ENCODE results near the gene CEP128.
A peak's percentile ranks its signal among the peaks of the same experiment; 100 is the strongest.

The CEP128 gene

DNA sequence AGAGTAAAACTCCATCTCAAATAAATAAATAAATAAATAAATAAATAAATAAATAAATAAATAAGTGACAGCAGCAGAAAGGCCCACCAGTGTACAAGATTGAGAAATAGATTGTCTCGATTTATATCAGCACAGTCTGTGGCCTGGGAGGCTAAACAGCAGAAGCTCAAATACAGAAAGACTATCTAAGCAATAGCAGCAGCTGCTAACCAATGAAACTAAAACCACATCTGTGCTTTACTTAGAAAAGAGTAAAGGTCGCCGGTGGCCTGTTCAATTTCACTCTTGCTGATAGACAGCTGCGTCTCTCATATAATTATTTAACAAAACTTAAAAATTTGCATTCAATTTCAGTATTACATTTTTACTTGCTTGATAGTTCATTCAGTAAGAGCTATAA is 325.7 kb downstream of the CEP128 start:
- Histone ChIP-seq H3K9me3 (no peaks in the 10 kb centered on the region), H3K4me1 (no peaks in the 10 kb centered on the region), H3K4me3 (no peak overlapping the region), H3K36me3 (replicated peaks) (no peaks in the 10 kb centered on the region), H3K27me3 (ENCODE audit: low read depth) (no peaks in the 10 kb centered on the region)
- no peak for DNase-seq (ENCODE audit: low spot score in 2 of 2)
- in situ Hi-C loops (cut with MboI; ENCODE audit: low sequenced_read_pairs): no loop called here

DNA sequence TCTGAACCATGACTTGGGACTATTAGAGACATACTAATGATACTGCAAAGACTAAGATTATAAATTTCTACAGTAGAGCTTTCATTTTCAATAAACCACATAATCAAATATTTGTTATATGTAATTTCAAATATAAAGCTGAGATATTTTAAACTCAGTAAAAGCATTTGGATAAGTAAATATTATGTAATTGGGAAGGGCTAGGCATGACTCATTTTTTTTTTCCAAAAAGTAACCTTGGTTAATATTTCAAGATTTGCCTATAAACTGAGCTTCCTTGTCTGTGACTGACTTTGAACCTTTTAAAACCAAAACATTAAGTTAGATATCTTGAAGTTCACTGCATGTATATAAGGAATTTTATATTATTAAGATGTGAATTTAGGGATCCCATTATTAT is 332.5 kb downstream of the CEP128 start:
- Histone ChIP-seq H3K27me3 (ENCODE audit: low read depth) (no peaks in the 10 kb centered on the region), H3K36me3 (replicated peaks) (no peaks in the 10 kb centered on the region), H3K9me3 (no peaks in the 10 kb centered on the region), H3K4me1 (no peaks in the 10 kb centered on the region), H3K4me3 (no peak overlapping the region)
- in situ Hi-C loops (cut with MboI; ENCODE audit: low sequenced_read_pairs): no loop called here
- no peak for DNase-seq (ENCODE audit: low spot score in 2 of 2)

DNA sequence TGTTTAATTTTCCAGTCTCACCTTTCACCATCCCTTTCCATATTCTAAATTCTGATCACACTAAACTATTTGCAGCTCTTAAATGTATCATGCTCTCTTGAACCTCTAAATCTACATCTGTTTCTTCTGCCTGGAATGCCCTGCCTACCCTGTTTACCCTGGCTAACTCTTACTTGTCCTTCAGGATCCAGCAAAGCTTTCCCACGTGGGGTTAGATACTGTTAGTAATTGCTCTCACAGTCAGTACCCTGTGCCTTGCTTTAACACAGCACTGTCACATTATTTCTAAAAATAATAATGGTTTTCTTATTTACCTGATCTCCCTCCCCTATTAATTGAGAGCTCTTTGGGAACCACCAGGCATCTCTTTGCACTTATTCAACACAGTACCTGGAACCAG is 333.0 kb downstream of the CEP128 start:
- DNase-seq (ENCODE audit: low spot score in 2 of 2): no peak
- no peaks in the 10 kb centered on the region for H3K36me3 ChIP-seq (replicated peaks)
- H3K9me3 ChIP-seq: no peaks in the 10 kb centered on the region
- no peaks in the 10 kb centered on the region for H3K27me3 ChIP-seq (ENCODE audit: low read depth)
- no peaks in the 10 kb centered on the region for H3K4me1 ChIP-seq
- H3K4me3 ChIP-seq: no peak overlapping the region
- in situ Hi-C loops (cut with MboI; ENCODE audit: low sequenced_read_pairs): no loop called here

DNA sequence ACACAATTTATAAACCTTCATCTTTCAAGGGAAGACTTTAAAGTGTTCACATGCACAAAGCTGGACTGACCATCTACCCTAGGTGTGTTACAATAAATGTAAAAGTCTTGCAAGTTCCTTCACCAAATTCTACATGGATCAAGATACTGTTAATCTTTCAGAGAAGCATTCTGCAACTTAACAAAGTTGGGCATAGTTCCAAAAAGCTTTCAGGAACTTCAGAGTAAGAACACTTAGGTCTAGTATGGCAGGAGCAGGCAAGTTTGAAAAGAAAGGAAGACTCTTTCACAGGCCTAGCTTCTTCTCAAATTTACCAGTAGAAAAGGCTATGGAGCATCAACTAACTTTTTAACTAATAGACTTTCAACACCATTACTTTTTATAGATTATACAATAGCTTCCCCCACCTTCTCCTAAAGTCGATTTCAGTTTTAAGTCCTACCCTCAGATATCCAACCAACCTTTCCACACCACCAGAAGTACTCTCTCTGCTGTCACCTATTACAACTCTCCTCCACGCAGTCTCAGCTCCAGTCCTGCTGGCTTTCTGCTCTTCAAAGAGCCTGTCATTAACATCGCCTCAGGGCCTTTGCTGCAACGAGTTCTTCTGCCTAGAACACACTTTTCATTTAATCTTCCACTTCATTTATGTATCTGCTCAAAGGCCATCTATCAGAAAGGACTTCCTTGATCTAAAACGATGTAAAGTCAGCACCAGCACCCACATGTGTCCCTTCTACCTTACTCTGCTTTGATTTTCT is 333.9 kb downstream of the CEP128 start:
- no peaks in the 10 kb centered on the region for H3K4me1 ChIP-seq
- no peaks in the 10 kb centered on the region for H3K36me3 ChIP-seq (replicated peaks)
- no peak for DNase-seq (ENCODE audit: low spot score in 2 of 2)
- in situ Hi-C loops (cut with MboI; ENCODE audit: low sequenced_read_pairs): no loop called here
- H3K27me3 ChIP-seq (ENCODE audit: low read depth): no peaks in the 10 kb centered on the region
- H3K4me3 ChIP-seq: no peak overlapping the region
- no peaks in the 10 kb centered on the region for H3K9me3 ChIP-seq

DNA sequence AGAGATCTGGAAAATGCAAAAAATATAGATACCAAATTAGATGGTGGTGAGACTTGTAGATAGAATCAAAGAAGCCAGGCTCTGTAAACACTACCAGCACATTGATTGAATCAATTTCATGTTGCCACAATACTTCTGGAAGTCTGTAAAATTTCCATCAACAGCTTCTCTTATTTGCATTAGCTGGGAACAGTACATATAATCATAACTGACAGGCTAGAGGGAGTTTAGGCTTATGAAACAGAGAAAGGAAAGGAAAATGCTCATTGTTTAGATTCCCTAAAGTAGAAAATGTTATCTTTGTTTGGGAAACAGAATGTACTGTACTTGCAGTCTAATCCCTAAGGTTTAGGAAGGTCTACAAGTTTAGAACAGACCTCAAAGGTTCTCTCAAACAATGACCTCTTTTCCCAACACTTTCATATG is 335.2 kb downstream of the CEP128 start:
- no peaks in the 10 kb centered on the region for H3K27me3 ChIP-seq (ENCODE audit: low read depth)
- in situ Hi-C loops (cut with MboI; ENCODE audit: low sequenced_read_pairs): no loop called here
- no peaks in the 10 kb centered on the region for H3K36me3 ChIP-seq (replicated peaks)
- H3K9me3 ChIP-seq: no peaks in the 10 kb centered on the region
- DNase-seq (ENCODE audit: low spot score in 2 of 2): no peak
- no peaks in the 10 kb centered on the region for H3K4me1 ChIP-seq
- no peak overlapping the region for H3K4me3 ChIP-seq

DNA sequence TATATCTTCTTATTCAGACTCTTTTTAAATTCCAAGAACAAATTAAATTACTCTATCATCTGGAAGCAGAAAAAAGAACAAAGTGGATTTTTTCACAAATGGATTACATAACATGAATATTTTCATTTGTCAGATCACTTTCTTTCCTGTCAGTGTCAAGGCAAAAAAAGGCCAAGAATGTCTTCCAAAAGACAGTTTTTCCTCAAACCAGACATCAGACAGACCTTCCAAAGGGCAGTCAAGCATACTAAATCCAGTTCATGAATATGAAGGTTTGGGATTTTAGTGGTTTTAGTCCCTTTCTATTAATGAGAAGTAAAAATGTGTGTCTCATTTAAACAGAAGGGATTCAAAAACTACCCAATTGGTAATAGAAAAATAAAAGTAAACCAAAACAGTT is 336.0 kb downstream of the CEP128 start:
- H3K4me1 ChIP-seq: no peaks in the 10 kb centered on the region
- no peaks in the 10 kb centered on the region for H3K9me3 ChIP-seq
- no peak for DNase-seq (ENCODE audit: low spot score in 2 of 2)
- no peaks in the 10 kb centered on the region for H3K27me3 ChIP-seq (ENCODE audit: low read depth)
- in situ Hi-C loops (cut with MboI; ENCODE audit: low sequenced_read_pairs): no loop called here
- H3K36me3 ChIP-seq (replicated peaks): no peaks in the 10 kb centered on the region
- H3K4me3 ChIP-seq: no peak overlapping the region

DNA sequence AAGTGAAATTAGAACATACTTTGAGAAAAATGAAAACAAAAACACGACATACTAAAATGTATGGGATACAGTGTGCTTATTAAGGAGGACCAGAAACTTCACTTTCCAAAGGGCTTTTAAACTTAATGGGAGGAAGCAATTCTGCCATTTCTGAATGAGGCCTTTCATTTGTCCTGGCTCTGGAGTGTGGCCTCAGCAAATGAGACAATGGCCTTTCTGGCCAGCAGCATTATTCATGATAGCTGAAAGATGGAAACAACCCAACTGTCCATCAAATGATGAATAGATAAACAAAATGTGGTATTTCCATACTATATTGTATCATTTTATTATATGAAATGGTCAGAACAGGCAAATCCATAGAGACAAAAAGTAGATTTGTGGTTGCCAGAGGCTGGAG is 338.6 kb downstream of the CEP128 start:
- Histone ChIP-seq H3K36me3 (replicated peaks) (no peaks in the 10 kb centered on the region), H3K4me3 (no peak overlapping the region), H3K4me1 (no peaks in the 10 kb centered on the region), H3K27me3 (ENCODE audit: low read depth) (no peaks in the 10 kb centered on the region), H3K9me3 (no peaks in the 10 kb centered on the region)
- DNase-seq (ENCODE audit: low spot score in 2 of 2): no peak
- in situ Hi-C loops (cut with MboI; ENCODE audit: low sequenced_read_pairs): no loop called here

DNA sequence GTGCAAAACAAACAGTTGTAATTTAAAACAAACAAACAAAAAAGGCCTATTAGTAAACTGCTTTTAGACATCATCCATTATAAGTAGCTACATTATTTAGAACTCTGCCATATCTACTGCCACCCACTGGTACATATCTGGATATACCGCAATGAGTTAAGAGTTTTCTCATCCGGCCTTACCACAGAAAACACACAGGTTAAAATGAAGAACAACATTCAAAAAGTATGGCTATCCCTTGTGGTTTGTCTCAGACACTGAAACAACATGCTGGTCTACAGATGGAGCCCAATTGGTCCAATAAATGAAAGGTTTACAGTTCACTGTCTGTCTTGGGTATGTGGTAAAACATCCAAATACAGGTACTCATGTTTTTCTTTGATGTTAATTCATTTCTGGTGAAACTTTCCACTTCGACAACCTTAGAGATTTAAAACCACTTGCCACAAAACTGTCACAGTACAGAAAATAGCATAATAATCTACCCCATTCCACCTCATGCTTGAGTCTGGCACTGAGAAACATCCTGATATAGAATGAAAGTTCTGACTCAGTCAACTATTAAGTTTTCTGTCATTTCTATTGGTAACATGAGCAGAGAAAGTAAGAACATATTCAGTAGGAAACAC is 354.3 kb downstream of the CEP128 start:
- Histone ChIP-seq H3K4me3 (no peak overlapping the region), H3K4me1 (no peaks in the 10 kb centered on the region), H3K9me3 (no peaks in the 10 kb centered on the region), H3K36me3 (replicated peaks) (no peaks in the 10 kb centered on the region), H3K27me3 (ENCODE audit: low read depth) (no peaks in the 10 kb centered on the region)
- DNase-seq (ENCODE audit: low spot score in 2 of 2): no peak
- in situ Hi-C loops (cut with MboI; ENCODE audit: low sequenced_read_pairs): no loop called here

DNA sequence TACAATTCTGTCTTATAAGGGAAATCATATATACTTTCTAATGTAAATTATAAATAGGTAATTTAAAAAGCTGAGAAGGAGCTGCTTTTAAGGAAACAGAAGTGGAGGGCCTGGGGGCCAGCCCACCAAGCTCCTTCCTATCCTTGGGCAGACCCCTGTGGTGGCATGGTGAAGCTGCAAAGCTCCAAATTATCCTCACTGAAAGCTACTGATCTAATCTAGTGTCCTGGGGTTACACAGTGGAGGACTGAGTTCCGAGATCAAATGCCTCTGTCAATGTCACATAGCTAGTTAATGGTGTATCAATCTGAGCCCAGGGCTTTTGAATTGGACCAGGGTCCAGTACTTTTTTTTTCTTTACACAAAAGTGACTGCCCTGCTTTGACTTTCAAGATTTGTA is 355.4 kb downstream of the CEP128 start:
- no peaks in the 10 kb centered on the region for H3K9me3 ChIP-seq
- H3K36me3 ChIP-seq (replicated peaks): no peaks in the 10 kb centered on the region
- no peaks in the 10 kb centered on the region for H3K4me1 ChIP-seq
- DNase-seq (ENCODE audit: low spot score in 2 of 2): no peak
- H3K4me3 ChIP-seq: no peak overlapping the region
- in situ Hi-C loops (cut with MboI; ENCODE audit: low sequenced_read_pairs): no loop called here
- no peaks in the 10 kb centered on the region for H3K27me3 ChIP-seq (ENCODE audit: low read depth)

DNA sequence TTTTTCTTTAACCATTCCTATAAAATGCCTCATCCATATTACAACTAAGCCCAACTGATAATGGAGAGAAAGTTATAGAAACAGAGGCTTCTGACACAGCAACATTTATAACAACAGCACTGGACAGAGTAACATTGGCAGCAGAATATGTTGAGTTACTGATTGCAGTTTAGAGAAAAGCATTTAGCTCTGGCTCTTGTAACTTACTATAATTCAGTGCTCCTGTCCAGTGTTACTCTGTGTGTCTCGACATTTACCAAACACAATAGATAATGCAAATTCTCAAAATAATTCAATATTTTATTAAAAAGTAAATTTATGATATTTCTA is 356.1 kb downstream of the CEP128 start:
- H3K4me1 ChIP-seq: no peaks in the 10 kb centered on the region
- in situ Hi-C loops (cut with MboI; ENCODE audit: low sequenced_read_pairs): no loop called here

DNA sequence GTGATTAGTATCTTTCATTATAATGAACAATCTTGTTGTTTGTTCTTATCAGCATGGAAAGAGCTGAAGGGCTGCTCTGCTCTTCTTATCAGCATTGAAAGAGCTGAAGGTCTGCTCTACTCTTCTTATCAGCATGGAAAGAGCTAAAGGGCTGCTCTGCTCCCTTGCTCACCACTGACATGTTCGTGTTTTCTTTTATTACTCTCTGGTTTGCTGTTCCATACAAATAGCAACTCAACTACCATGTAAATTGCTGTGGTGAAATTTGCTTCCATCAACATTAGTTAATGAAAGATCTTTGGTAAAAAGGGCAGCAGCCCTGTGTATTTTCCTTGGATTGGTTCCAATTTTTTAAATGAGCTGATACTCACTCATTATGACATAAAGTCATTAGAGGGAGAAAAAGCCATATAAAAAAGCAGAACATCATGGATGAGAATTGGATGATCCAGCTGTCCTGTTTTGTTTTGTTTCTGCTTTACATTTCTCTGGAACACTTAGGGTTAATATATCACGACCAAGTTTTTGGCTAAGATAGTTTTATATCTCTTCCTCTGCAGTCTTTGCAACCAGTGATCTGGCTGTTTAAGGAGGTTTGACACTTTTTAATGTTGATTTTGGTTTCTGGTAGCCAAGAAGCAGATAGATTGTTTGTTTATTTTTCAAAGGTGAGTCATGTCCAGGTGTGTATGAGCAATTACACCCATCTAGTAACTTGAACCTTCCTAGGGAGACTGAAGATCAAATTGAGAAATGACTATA is 356.6 kb downstream of the CEP128 start:
- Histone ChIP-seq H3K36me3 (replicated peaks) (no peaks in the 10 kb centered on the region), H3K4me1 (no peaks in the 10 kb centered on the region), H3K9me3 (no peaks in the 10 kb centered on the region), H3K4me3 (no peak overlapping the region), H3K27me3 (ENCODE audit: low read depth) (no peaks in the 10 kb centered on the region)
- no peak for DNase-seq (ENCODE audit: low spot score in 2 of 2)
- in situ Hi-C loops (cut with MboI; ENCODE audit: low sequenced_read_pairs): no loop called here

More for the DNA sequence above, 356.1 kb downstream of the CEP128 start:
- no peak for DNase-seq (ENCODE audit: low spot score in 2 of 2)
- no peaks in the 10 kb centered on the region for H3K27me3 ChIP-seq (ENCODE audit: low read depth)
- no peaks in the 10 kb centered on the region for H3K36me3 ChIP-seq (replicated peaks)
- H3K9me3 ChIP-seq: no peaks in the 10 kb centered on the region
- H3K4me3 ChIP-seq: no peak overlapping the region

DNA sequence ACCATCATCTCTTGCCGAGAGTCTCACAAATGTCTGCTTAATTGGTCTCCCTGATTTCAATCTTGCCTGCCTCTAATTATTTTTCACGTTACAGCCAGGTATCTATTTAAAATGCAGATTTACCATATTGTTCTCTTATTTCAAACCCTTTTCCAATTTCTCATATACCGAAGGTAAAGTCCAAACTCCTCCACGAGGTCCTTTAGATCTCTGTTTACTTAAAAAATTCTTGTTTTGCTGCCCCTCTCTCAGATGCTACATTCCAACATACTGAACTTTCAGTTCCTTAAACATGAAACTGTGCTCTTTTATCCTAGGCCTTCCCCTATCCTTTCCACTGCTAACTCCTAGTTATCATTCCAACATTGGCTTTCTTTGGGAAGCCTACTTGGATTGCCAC is 363.9 kb downstream of the CEP128 start:
- Histone ChIP-seq H3K4me3 (no peak overlapping the region), H3K36me3 (replicated peaks) (0 out of 2 replicates have a peak, but pooled peaks cover 2% of the 10 kb centered on the region), H3K27me3 (ENCODE audit: low read depth) (no peaks in the 10 kb centered on the region), H3K9me3 (no peaks in the 10 kb centered on the region), H3K4me1 (peaks cover 8% of the 10 kb centered on the region)
- DNase-seq (ENCODE audit: low spot score in 2 of 2): no peak
- in situ Hi-C loops (cut with MboI; ENCODE audit: low sequenced_read_pairs): no loop called here

DNA sequence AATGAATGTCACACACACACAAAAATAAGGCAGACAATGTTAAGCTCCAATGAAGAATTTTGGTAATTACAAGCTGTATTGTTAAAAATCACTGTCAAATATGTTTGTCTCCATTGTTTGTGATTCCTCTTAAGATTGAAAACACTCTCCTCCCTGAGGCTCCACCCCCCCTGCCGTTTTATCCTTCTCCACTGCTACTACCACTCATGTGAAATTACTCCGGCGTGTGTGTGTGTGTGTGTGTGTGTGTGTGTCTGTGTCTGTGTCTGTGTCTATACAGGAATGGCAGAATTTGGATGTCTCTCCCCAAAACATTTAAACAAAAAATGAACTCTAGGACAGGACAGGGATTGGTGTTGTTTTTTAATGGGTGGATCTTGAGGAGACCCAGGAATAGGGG is 365.1 kb downstream of the CEP128 start:
- in situ Hi-C loops (cut with MboI; ENCODE audit: low sequenced_read_pairs): no loop called here
- Histone ChIP-seq H3K27me3 (ENCODE audit: low read depth) (no peaks in the 10 kb centered on the region), H3K4me3 (no peak overlapping the region), H3K36me3 (replicated peaks) (0 out of 2 replicates have a peak, but pooled peaks cover 2% of the 10 kb centered on the region), H3K9me3 (no peaks in the 10 kb centered on the region), H3K4me1 (peaks cover 8% of the 10 kb centered on the region)
- DNase-seq (ENCODE audit: low spot score in 2 of 2): peak; percentile 26 to 68

DNA sequence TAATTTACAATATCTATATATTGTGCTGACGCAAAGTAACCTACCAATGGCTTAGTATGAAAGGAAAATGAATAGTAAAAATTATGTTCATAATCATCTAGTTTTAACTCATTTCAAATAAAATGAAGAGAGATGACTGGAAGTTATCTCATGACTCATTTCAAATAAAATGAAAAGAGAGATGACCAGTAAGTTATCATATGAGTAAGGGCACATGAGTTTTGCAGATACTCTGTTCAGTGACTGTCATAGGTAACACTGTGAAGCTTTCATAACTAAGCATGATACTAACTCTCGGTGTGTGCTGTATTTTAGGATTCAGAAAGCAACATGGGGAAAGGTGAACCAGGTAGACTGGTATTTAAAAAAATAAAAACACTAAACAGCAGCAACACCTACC is 365.8 kb downstream of the CEP128 start:
- Histone ChIP-seq H3K4me1 (peaks cover 8% of the 10 kb centered on the region), H3K4me3 (no peak overlapping the region), H3K36me3 (replicated peaks) (0 out of 2 replicates have a peak, but pooled peaks cover 2% of the 10 kb centered on the region), H3K27me3 (ENCODE audit: low read depth) (no peaks in the 10 kb centered on the region), H3K9me3 (no peaks in the 10 kb centered on the region)
- in situ Hi-C loops (cut with MboI; ENCODE audit: low sequenced_read_pairs): no loop called here
- no peak for DNase-seq (ENCODE audit: low spot score in 2 of 2)

Measured in HAP-1 (cell line).